Prostate gland (tissue), 2 donors: Measurements from ENCODE around the gene TMF1.

Source experiments
- CTCF ChIP-seq, 4 experiments: fragments of 200-600 bp in 2 of 4; fragments of 450-650 bp in 2 of 4; sonication (generic) in 2 of 4; IDR thresholded peaks; 1 replicate in 3 of 4; 2 replicates in 1 of 4; pipeline ENCODE4 v1.5.1; 2016 to 2019; ENCODE audit warnings: antibody characterized with exemption in 4 of 4, mild to moderate bottlenecking in 2 of 4, moderate library complexity in 2 of 4
- POLR2A ChIP-seq: fragments of 450-650 bp; IDR thresholded peaks from one replicate; pipeline ENCODE4 v1.6.1; 2016; ENCODE audit warnings: antibody characterized with exemption, mild to moderate bottlenecking
- POLR2AphosphoS5 ChIP-seq: sonication (generic); formaldehyde crosslinking; IDR thresholded peaks from one replicate; pipeline ENCODE4 v1.6.1; 2017; ENCODE audit warnings: antibody characterized with exemption

- TF ChIP-seq CTCF (IDR thresholded peaks at IDR 0.05) (no peak), POLR2A (no peak), POLR2AphosphoS5 (no peak)
These were observed 55.7 kb downstream of the TMF1 start for GRCh38 chr3:68996356-68996995.
